HepG2 (cell line): ENCODE data around the gene FBXL7. TPM values are rescaled to one million over a fixed set of nuclear protein-coding genes. Genes with fewer than 3 reads are reported as not detected.
A peak's percentile ranks its signal among the peaks of the same experiment; 100 is the strongest.

Experiments used
- ATAC-seq: fragments of 200-7000 bp; cut with Tn5 transposase; 3 replicates; pipeline ENCODE4 v1.9.1; 2020; ENCODE audit warnings: mild to moderate bottlenecking, moderate library complexity
- BruUV-seq: library from RNA; stranded (reverse); fragments of 400-500 nt; replicated peaks from 2 replicates; lab custom pipeline; 2021; lab: Mats Ljungman, UMichigan
- CTCF ChIA-PET: fragments of 300-600 bp; formaldehyde crosslinking; extraction: SDS; loops from one replicate; lab custom pipeline; 2021; ENCODE audit warnings: low total read pairs, inconsistent platforms, low intra/inter-chr PET ratio; lab: Yijun Ruan, JAX
- POLR2A ChIA-PET: fragments of 350-600 bp; sonication (Branson Sonifier 250); formaldehyde crosslinking; loops from one replicate; lab custom pipeline; 2020; ENCODE audit warnings: antibody characterized with exemption, inconsistent platforms; lab: Yijun Ruan, JAX
- DNase-seq: peaks from one replicate; pipeline ENCODE4 v3.0.0-alpha.2; 2015; ENCODE audit warnings: low spot score
- FAIRE-seq: peaks from 3 replicates; lab custom pipeline; 2011; peaks lifted over from hg19 to GRCh38; lab: Jason Lieb, UNC
- H2AFZ ChIP-seq: one replicate; pipeline ENCODE4 v1.6.1; 2011; ENCODE audit warnings: low read length, inconsistent platforms
- H3K27ac ChIP-seq: fragments of 300-600 bp; 3 replicates; pipeline ENCODE4 v1.8.0; 2011; ENCODE audit warnings: mixed run types, mild to moderate bottlenecking, mixed read lengths, low read length, inconsistent platforms; ENCODE audit not compliant: insufficient read depth; ENCODE audit errors: extremely low read length
- H3K27me3 ChIP-seq, 2 experiments: fragments of 200-600 bp in 1 of 2; 2 replicates in 1 of 2; 3 replicates in 1 of 2; pipeline versions ENCODE4 v1.6.0 to v1.8.0; 2011; ENCODE audit warnings: low read length in 2 of 2, mild to moderate bottlenecking in 2 of 2, moderate library complexity in 2 of 2, inconsistent platforms in 1 of 2; ENCODE audit not compliant: insufficient read depth in 2 of 2, control insufficient read depth in 1 of 2
- H3K36me3 ChIP-seq, 2 experiments: fragments of 200-600 bp in 1 of 2; replicated peaks in 1 of 2; 2 replicates in 1 of 2; 3 replicates in 1 of 2; pipeline versions ENCODE4 v1.5.1 to v1.8.0; 2011; ENCODE audit warnings: low read length in 2 of 2, inconsistent platforms in 1 of 2; ENCODE audit not compliant: insufficient read depth in 2 of 2, control insufficient read depth in 1 of 2
- H3K4me1 ChIP-seq: 2 replicates; pipeline ENCODE4 v1.5.1; 2012; ENCODE audit warnings: low read length, inconsistent platforms; ENCODE audit not compliant: insufficient read depth
- H3K4me2 ChIP-seq: 2 replicates; pipeline ENCODE4 v1.6.0; 2011; ENCODE audit warnings: low read depth, low read length, inconsistent platforms
- H3K4me3 ChIP-seq, 3 experiments: fragments of 200-600 bp in 1 of 3; sonication (generic), shearing (Covaris generic) in 1 of 3; replicated peaks in 1 of 3; 2 replicates each; pipeline ENCODE4 v1.5.1; 2011 to 2016; ENCODE audit warnings: low read length in 3 of 3, inconsistent platforms in 2 of 3, low read depth in 2 of 3, mild to moderate bottlenecking in 2 of 3, control low read depth in 1 of 3, mixed read lengths in 1 of 3; ENCODE audit not compliant: insufficient read depth in 1 of 3
- H3K79me2 ChIP-seq: one replicate; pipeline ENCODE4 v1.6.1; 2011; ENCODE audit warnings: low read length, inconsistent platforms; ENCODE audit not compliant: insufficient read depth
- H3K9ac ChIP-seq: 2 replicates; pipeline ENCODE4 v1.6.0; 2011; ENCODE audit warnings: mild to moderate bottlenecking, low read depth, low read length, inconsistent platforms; ENCODE audit not compliant: insufficient read depth
- H3K9me3 ChIP-seq: 2 replicates; pipeline ENCODE4 v1.5.1; 2012; ENCODE audit warnings: mild to moderate bottlenecking, low read length
- H4K20me1 ChIP-seq: 2 replicates; pipeline ENCODE4 v1.6.0; 2011; ENCODE audit warnings: inconsistent platforms, mild to moderate bottlenecking, low read length, moderate library complexity; ENCODE audit not compliant: insufficient read depth
- CEBPB ChIP-seq: IDR thresholded peaks from 2 replicates; pipeline ENCODE4 v1.6.1; 2011; ENCODE audit warnings: low read depth, low read length, improper control_type of control experiment, borderline replicate concordance
- DPF2 ChIP-seq: sonication (generic); formaldehyde crosslinking; IDR thresholded peaks from 2 replicates; pipeline ENCODE4 v1.4.0; 2020; ENCODE audit warnings: mild to moderate bottlenecking, low read depth, missing genetic modification reagents, borderline replicate concordance
- JARID2 ChIP-seq: sonication (generic); formaldehyde crosslinking; IDR thresholded peaks from 2 replicates; pipeline ENCODE4 v1.8.1; 2023; ENCODE audit warnings: missing genetic modification reagents, inconsistent platforms; ENCODE audit not compliant: insufficient replicate concordance
- KLF6 ChIP-seq: IDR thresholded peaks from 2 replicates; pipeline ENCODE4 v1.8.0; 2016; ENCODE audit warnings: missing biosample characterization, missing genetic modification reagents
- MNT ChIP-seq: fragments of 450-650 bp; IDR thresholded peaks from 2 replicates; pipeline ENCODE4 v1.6.1; 2016
- NAIF1 ChIP-seq: sonication (generic); formaldehyde crosslinking; IDR thresholded peaks from 2 replicates; pipeline ENCODE4 v1.5.0; 2020; ENCODE audit warnings: mild to moderate bottlenecking, missing genetic modification reagents, borderline replicate concordance
- POLR2A ChIP-seq, 2 experiments: IDR thresholded peaks; 2 replicates each; pipeline ENCODE4 v1.6.1; 2011; ENCODE audit warnings: low read depth in 2 of 2, low read length in 2 of 2, mild to moderate bottlenecking in 1 of 2, moderate library complexity in 1 of 2; ENCODE audit not compliant: insufficient read depth in 1 of 2
- RORA ChIP-seq: sonication (generic); formaldehyde crosslinking; IDR thresholded peaks from 2 replicates; pipeline ENCODE4 v1.5.0; 2020; ENCODE audit warnings: mild to moderate bottlenecking, missing genetic modification reagents, moderate library complexity
- TEAD3 ChIP-seq: optimal IDR thresholded peaks from 2 replicates; pipeline ENCODE3; 2016; ENCODE audit warnings: borderline replicate concordance
- XRCC5 ChIP-seq: fragments of 200-400 bp; formaldehyde crosslinking; optimal IDR thresholded peaks from 2 replicates; pipeline ENCODE3; 2017; ENCODE audit warnings: mild to moderate bottlenecking, low read length
- ZC3H13 ChIP-seq: sonication (generic); formaldehyde crosslinking; IDR thresholded peaks from 2 replicates; pipeline ENCODE4 v1.8.1; 2023; ENCODE audit warnings: mild to moderate bottlenecking, missing genetic modification reagents, moderate library complexity
- ZNF232 ChIP-seq: sonication (generic); formaldehyde crosslinking; IDR thresholded peaks from 2 replicates; pipeline ENCODE4 v1.4.0; 2020; ENCODE audit warnings: missing genetic modification reagents, borderline replicate concordance
- ZNF569 ChIP-seq: sonication (generic); formaldehyde crosslinking; IDR thresholded peaks from 2 replicates; pipeline ENCODE4 v1.5.0; 2020; ENCODE audit warnings: mild to moderate bottlenecking, missing genetic modification reagents, moderate library complexity, borderline replicate concordance
- WGBS: methylation state at CpG from one replicate; pipeline ENCODE4 v1.1.6; 2017; ENCODE audit warnings: low lambda C conversion rate; 5-methylcytosine and 5-hydroxymethylcytosine counted together
- in situ Hi-C: cut with HindIII; loops from 2 replicates; pipeline ENCODE4 v1.10.0; 2017; ENCODE audit warnings: low pct_unique_long_range_greater_than_20kb; ENCODE audit not compliant: extremely low pct_ligation_motif_present
- intact Hi-C: fragments of 100-400 bp; cut with micrococcal nuclease; formaldehyde crosslinking; loops from one replicate; pipeline ENCODE4 v1.10.0; 2022; ENCODE audit not compliant: unreplicated experiment
- polyA plus RNA-seq, 8 experiments: library from polyadenylated mRNA; depleted of rRNA in 3 of 8; stranded (reverse) in 7 of 8; unstranded in 1 of 8; fragments of >200 nt; fragmentation: Illumina TruSeq in 4 of 8; extraction: Trizol in 4 of 8; gene quantifications; 2 replicates each; pipeline versions ENCODE4 v1.2.1 to v1.2.3, GENCODE V29; 2011 to 2016; ENCODE audit warnings: low read depth in 4 of 8, missing spikeins in 1 of 8, mixed read lengths in 1 of 8; ENCODE audit not compliant: insufficient read depth in 1 of 8
- total RNA-seq, 5 experiments: library from RNA; depleted of rRNA; stranded (reverse); fragments of >200 nt; fragmentation: Illumina TruSeq; extraction: Trizol; gene quantifications; 2 replicates each; pipeline ENCODE4 v1.2.3, GENCODE V29; 2016; ENCODE audit warnings: low read depth in 1 of 5
- TF ChIP-seq, protein P1 (sequence below): sonication (generic); formaldehyde crosslinking; IDR thresholded peaks from 2 replicates; pipeline ENCODE4 v1.5.0; 2020; ENCODE audit warnings: missing genetic modification reagents

FBXL7 gene
- total and polyA plus RNA-seq, 2 of the 13 experiments (the other 11 are each of a cell fraction or from before 2014, with no cell fraction given): 0.07 TPM; not detected in 1

DNA sequence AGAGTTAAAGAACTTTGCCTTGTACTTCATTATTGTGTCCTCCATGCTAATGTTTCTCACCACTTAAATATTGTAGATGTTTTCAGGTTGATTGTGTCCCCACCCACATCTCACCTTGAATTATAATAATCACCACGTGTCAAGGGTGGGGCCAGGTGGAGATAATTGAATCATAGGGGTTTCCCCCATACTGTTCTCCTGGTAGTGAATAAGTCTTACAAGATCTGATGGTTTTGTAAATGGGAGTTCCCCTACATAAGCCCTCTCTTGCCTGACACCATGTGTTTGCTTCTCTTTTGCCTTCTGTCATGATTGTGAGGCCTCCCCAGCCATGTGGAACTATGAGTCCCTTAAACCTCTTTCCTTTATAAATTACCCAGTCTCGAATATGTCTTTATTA lies 248.3 kb downstream of the FBXL7 start:
- CTCF ChIA-PET: no interaction called here
- Histone ChIP-seq H2AFZ (no peak overlapping the region), H3K4me2 (no peak overlapping the region), H3K27ac (no peak overlapping the region), H3K27me3 (no peaks in the 10 kb centered on the region), H3K4me3 (no peak overlapping the region), H3K9me3 (peaks cover 16% of the 10 kb centered on the region), H3K79me2 (no peaks in the 10 kb centered on the region), H3K4me1 (no peaks in the 10 kb centered on the region), H4K20me1 (no peaks in the 10 kb centered on the region), H3K9ac (no peak overlapping the region), H3K36me3 (no peaks in the 10 kb centered on the region)
- no peak for ATAC-seq
- 0% methylated on average over 2 of the region's 2 CpGs for WGBS
- in situ Hi-C loops: no loop called here
- intact Hi-C loops: no loop called here
- POLR2A ChIA-PET: no interaction called here
- no peak for DNase-seq
- TF ChIP-seq ZNF569 (CRISPR knock-in tag): no peak
- peak; percentile 35 for TF ChIP-seq MNT
- no peak for FAIRE-seq
- no TSS peak for BruUV-seq

DNA sequence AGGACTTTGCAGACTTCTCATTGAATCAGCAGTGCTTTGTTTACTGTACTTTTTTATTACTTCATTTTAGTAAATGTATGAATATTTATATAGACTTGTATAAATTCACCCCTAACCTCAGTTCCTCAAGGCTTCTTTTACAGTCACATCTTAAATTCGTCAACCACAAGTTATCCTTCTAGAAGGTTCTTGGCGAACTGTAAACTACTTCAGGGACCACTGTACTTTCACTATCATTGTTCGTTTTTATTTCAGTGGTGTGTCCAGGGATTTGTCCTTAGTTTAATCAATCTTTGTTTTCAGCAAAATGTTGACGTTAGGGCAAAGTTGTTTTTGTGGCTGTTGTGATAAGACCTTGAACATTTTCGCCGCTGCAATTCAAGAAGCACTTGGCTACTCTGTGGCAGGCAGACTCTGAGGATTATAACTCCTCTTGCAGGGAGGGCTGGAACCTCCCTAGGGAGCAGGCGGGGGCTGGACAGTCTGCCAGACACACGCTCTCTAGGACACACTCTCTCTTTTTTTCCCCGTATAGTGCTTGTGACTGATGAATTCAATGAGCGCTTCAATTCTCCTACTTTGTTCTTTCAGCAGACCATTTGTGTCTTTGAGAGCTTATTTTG lies 252.8 kb downstream of the FBXL7 start:
- no peak for FAIRE-seq
- Histone ChIP-seq H3K36me3 (no peaks in the 10 kb centered on the region), H2AFZ (no peak overlapping the region), H3K27me3 (no peaks in the 10 kb centered on the region; a peak in 1 of 5 replicates), H3K9ac (no peak overlapping the region), H4K20me1 (no peaks in the 10 kb centered on the region), H3K4me3 (no peak overlapping the region), H3K4me2 (no peak overlapping the region), H3K9me3 (peaks cover 4% of the 10 kb centered on the region; the same call in 1 of the 2 replicates), H3K27ac (no peak overlapping the region), H3K4me1 (no peaks in the 10 kb centered on the region), H3K79me2 (no peaks in the 10 kb centered on the region)
- in situ Hi-C loops: no loop called here
- no peak for ATAC-seq
- TF ChIP-seq, protein P1, sequence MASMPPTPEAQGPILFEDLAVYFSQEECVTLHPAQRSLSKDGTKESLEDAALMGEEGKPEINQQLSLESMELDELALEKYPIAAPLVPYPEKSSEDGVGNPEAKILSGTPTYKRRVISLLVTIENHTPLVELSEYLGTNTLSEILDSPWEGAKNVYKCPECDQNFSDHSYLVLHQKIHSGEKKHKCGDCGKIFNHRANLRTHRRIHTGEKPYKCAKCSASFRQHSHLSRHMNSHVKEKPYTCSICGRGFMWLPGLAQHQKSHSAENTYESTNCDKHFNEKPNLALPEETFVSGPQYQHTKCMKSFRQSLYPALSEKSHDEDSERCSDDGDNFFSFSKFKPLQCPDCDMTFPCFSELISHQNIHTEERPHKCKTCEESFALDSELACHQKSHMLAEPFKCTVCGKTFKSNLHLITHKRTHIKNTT (CRISPR knock-in tag): no peak
- TF ChIP-seq TEAD3 (no peak), CEBPB (no peak), JARID2 (CRISPR knock-in tag) (no peak), KLF6 (CRISPR knock-in tag) (no peak), ZC3H13 (CRISPR knock-in tag) (no peak), ZNF232 (CRISPR knock-in tag) (no peak), RORA (CRISPR knock-in tag) (no peak), NAIF1 (CRISPR knock-in tag) (no peak), DPF2 (CRISPR knock-in tag) (no peak), XRCC5 (no peak), POLR2A (IDR thresholded peaks at IDR 0.05; ENCODE audit: insufficient read depth in 1 of 2, low read depth in 2 of 2, low read length in 2 of 2) (no peak)
- ChIA-PET POLR2A (no interaction called here), CTCF (no interaction called here)
- no peak for DNase-seq
- intact Hi-C loops: no loop called here
- no TSS peak for BruUV-seq
- 39% methylated on average over 10 of the region's 10 CpGs for WGBS
